AG10803 (cell line): ENCODE results near the gene NPTX2.

Experiments used
- DNase-seq: peaks from one replicate; pipeline ENCODE4 v3.0.0; 2010; ENCODE audit warnings: low read depth
- H3K4me3 ChIP-seq: 2 replicates; pipeline ENCODE4 v1.5.1; 2011; ENCODE audit warnings: mild to moderate bottlenecking, low read length, control low read depth
- TF ChIP-seq, protein P1 (sequence below): conservative IDR thresholded peaks from 2 replicates; pipeline ENCODE4 v1.5.1; 2011; ENCODE audit warnings: mild to moderate bottlenecking, low read length, control low read depth, inconsistent platforms

The NPTX2 gene

DNA sequence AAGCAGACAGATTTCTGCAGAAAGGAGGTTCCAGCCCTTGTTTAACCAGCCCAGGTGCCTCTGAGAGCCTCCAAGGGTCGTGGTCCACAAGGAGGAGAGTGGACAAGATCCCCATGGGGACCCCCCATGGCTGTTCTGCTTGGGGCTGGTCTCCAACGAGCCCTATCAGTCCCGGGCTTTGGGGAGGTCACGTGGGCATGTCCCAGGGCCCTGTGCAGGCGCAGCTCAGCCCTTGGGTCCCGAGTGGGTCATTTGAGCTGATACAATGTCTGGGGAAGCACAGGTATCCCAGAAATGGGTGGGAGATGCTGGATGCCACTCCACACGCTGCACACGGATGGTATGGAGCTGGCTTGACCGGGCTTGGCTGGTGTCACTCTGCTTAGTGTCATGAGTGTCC is 57.8 kb downstream of the NPTX2 start:
- no peak for DNase-seq
- TF ChIP-seq, protein P1, sequence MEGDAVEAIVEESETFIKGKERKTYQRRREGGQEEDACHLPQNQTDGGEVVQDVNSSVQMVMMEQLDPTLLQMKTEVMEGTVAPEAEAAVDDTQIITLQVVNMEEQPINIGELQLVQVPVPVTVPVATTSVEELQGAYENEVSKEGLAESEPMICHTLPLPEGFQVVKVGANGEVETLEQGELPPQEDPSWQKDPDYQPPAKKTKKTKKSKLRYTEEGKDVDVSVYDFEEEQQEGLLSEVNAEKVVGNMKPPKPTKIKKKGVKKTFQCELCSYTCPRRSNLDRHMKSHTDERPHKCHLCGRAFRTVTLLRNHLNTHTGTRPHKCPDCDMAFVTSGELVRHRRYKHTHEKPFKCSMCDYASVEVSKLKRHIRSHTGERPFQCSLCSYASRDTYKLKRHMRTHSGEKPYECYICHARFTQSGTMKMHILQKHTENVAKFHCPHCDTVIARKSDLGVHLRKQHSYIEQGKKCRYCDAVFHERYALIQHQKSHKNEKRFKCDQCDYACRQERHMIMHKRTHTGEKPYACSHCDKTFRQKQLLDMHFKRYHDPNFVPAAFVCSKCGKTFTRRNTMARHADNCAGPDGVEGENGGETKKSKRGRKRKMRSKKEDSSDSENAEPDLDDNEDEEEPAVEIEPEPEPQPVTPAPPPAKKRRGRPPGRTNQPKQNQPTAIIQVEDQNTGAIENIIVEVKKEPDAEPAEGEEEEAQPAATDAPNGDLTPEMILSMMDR: no peak
- no peak overlapping the region for H3K4me3 ChIP-seq

DNA sequence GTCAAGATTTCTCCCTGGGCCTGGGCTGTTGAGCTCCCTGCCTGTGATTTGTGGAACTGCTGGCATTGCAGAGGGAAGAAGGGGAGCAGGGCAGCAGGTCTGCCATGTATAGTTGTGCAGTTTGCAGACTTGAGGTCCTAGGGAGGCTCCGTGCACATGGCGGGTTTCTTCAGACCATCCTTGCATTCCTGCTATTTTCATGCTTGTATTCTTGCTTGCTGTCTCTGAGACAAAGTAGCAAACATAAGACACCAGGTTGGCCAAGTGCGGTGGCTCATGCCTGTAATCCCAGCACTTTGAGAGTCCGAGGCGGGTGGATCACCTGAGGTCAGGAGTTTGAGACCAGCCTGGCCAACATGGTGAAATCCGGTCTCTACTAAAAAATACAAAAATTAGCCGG is 61.1 kb downstream of the NPTX2 start:
- TF ChIP-seq, protein P1: no peak
- H3K4me3 ChIP-seq: no peak overlapping the region
- no peak for DNase-seq
